Neural cell (in vitro differentiated cells): Measurements from ENCODE around the gene TFPI. TPM values are rescaled to one million over a fixed set of nuclear protein-coding genes. Genes with fewer than 3 reads are reported as not detected.

Experiments used
- H2AFZ ChIP-seq: fragments of 200-600, 300-800 bp; sonication (generic), shearing (Covaris generic); 2 replicates; pipeline ENCODE4 v1.6.0; 2014; ENCODE audit warnings: low read depth, mild to moderate bottlenecking, antibody characterized with exemption, low read length, moderate library complexity
- H3F3A ChIP-seq: fragments of 200-600 bp; shearing (Covaris generic); 2 replicates; pipeline ENCODE4 v1.6.1; 2016; ENCODE audit warnings: mild to moderate bottlenecking, moderate library complexity, mixed read lengths, antibody characterized with exemption, low read length; ENCODE audit not compliant: insufficient read depth, poor library complexity, severe bottlenecking
- H3K27ac ChIP-seq: fragments of 200-600, 300-800 bp; sonication (generic), shearing (Covaris generic); 2 replicates; pipeline ENCODE4 v1.5.1; 2014; ENCODE audit warnings: mild to moderate bottlenecking, low read length, moderate library complexity
- H3K27me3 ChIP-seq: fragments of 300-800, 200-600 bp; sonication (generic), shearing (Covaris generic); 2 replicates; pipeline ENCODE4 v1.6.0; 2014; ENCODE audit warnings: mild to moderate bottlenecking, low read depth, low read length, moderate library complexity; ENCODE audit not compliant: insufficient read depth
- H3K36me3 ChIP-seq: fragments of 300-800, 200-600 bp; sonication (generic), shearing (Covaris generic); 2 replicates; pipeline ENCODE4 v1.5.1; 2014; ENCODE audit warnings: mild to moderate bottlenecking, antibody characterized with exemption, low read length, moderate library complexity; ENCODE audit not compliant: insufficient read depth
- H3K4me2 ChIP-seq: fragments of 300-800, 200-600 bp; sonication (generic), shearing (Covaris generic); 2 replicates; pipeline ENCODE4 v1.6.0; 2014; ENCODE audit warnings: mild to moderate bottlenecking, low read length
- H3K4me3 ChIP-seq: fragments of 300-800, 200-600 bp; sonication (generic), shearing (Covaris generic); 2 replicates; pipeline ENCODE4 v1.5.1; 2014; ENCODE audit warnings: mild to moderate bottlenecking, low read length, moderate library complexity
- H3K79me2 ChIP-seq: fragments of 200-600 bp; shearing (Covaris generic); replicated peaks from 2 replicates; pipeline ENCODE4 v1.6.0; 2014; ENCODE audit warnings: mild to moderate bottlenecking, low read length, moderate library complexity; ENCODE audit not compliant: insufficient read depth
- H3K9ac ChIP-seq: fragments of 300-800, 200-600 bp; sonication (generic), shearing (Covaris generic); 2 replicates; pipeline ENCODE4 v1.6.1; 2016; ENCODE audit warnings: mild to moderate bottlenecking, low read length, mixed read lengths
- H3K9me2 ChIP-seq: fragments of 200-600 bp; shearing (Covaris generic); 2 replicates; pipeline ENCODE4 v1.6.1; 2016; ENCODE audit warnings: mild to moderate bottlenecking, low read length, mixed read lengths; ENCODE audit not compliant: insufficient read depth
- H3K9me3 ChIP-seq: fragments of 200-600, 300-800 bp; sonication (generic), shearing (Covaris generic); 2 replicates; pipeline ENCODE4 v1.6.1; 2016; ENCODE audit warnings: mild to moderate bottlenecking, mixed run types, low read length, moderate library complexity, mixed read lengths
- H4K20me1 ChIP-seq: fragments of 200-600 bp; shearing (Covaris generic); 2 replicates; pipeline ENCODE4 v1.6.1; 2016; ENCODE audit warnings: mild to moderate bottlenecking, mixed run types; ENCODE audit not compliant: insufficient read depth
- CTCF ChIP-seq: fragments of 450-650 bp; IDR thresholded peaks from 2 replicates; pipeline ENCODE4 v1.5.1; 2014; ENCODE audit warnings: antibody characterized with exemption, mild to moderate bottlenecking, moderate library complexity; ENCODE audit not compliant: poor library complexity, severe bottlenecking
- EP300 ChIP-seq: fragments of 450-650 bp; conservative IDR thresholded peaks from 2 replicates; pipeline ENCODE4 v1.6.1; 2014; ENCODE audit warnings: antibody characterized with exemption, mild to moderate bottlenecking, moderate library complexity; ENCODE audit not compliant: poor library complexity, severe bottlenecking
- RAD21 ChIP-seq: fragments of 450-650 bp; conservative IDR thresholded peaks from 2 replicates; pipeline ENCODE4 v1.6.1; 2014; ENCODE audit warnings: antibody characterized with exemption, mild to moderate bottlenecking, moderate library complexity
- REST ChIP-seq: IDR thresholded peaks from 2 replicates; pipeline ENCODE4 v1.6.1; 2012; ENCODE audit warnings: borderline replicate concordance
- SMC3 ChIP-seq: fragments of 450-650 bp; conservative IDR thresholded peaks from 2 replicates; pipeline ENCODE4 v1.6.1; 2014; ENCODE audit warnings: antibody characterized with exemption, mild to moderate bottlenecking, moderate library complexity; ENCODE audit not compliant: poor library complexity
- TAF1 ChIP-seq: IDR thresholded peaks from 2 replicates; pipeline ENCODE4 v1.6.1; 2012; ENCODE audit warnings: low read depth
- polyA plus RNA-seq: library from polyadenylated mRNA; depleted of rRNA; stranded (reverse); fragments of >200 nt; gene quantifications from 2 replicates; pipeline ENCODE4 v1.2.3, GENCODE V29; 2014

TFPI gene
- polyA plus RNA-seq, 1 donor from 2014 or later = 0.51 TPM

- no peaks in the 10 kb centered on the region for H3K27me3 ChIP-seq
- no peak overlapping the region for H3K27ac ChIP-seq
- H4K20me1 ChIP-seq = no peaks in the 10 kb centered on the region
- H2AFZ ChIP-seq = no peak overlapping the region
- H3F3A ChIP-seq = no peaks in the 10 kb centered on the region
- H3K9me2 ChIP-seq = no peaks in the 10 kb centered on the region
- H3K79me2 ChIP-seq = no peaks in the 10 kb centered on the region
- H3K9me3 ChIP-seq = no peaks in the 10 kb centered on the region
- H3K4me2 ChIP-seq = no peak overlapping the region
- H3K36me3 ChIP-seq = no peaks in the 10 kb centered on the region
- peak; percentile 29 for TF ChIP-seq CTCF
- TF ChIP-seq EP300 = no peak
- TF ChIP-seq SMC3 = peak; percentile 11
- no peak overlapping the region for H3K4me3 ChIP-seq
- no peak overlapping the region for H3K9ac ChIP-seq
Measured at GRCh38 chr2:187500585-187501359, 53.5 kb downstream of the TFPI start.

- Histone ChIP-seq H3K36me3 (no peaks in the 10 kb centered on the region), H2AFZ (no peak overlapping the region), H3K9ac (no peak overlapping the region), H4K20me1 (no peaks in the 10 kb centered on the region), H3K4me2 (no peak overlapping the region), H3K27me3 (no peaks in the 10 kb centered on the region), H3K9me3 (no peaks in the 10 kb centered on the region), H3K79me2 (no peaks in the 10 kb centered on the region), H3K4me3 (no peak overlapping the region), H3K9me2 (no peaks in the 10 kb centered on the region), H3K27ac (no peak overlapping the region), H3F3A (no peaks in the 10 kb centered on the region)
- TF ChIP-seq SMC3 (peak; percentile 95), RAD21 (peak; percentile 93), CTCF (peak; percentile 86), REST (no peak), TAF1 (no peak)
Measured at GRCh38 chr2:187499941-187500532, 54.2 kb downstream of the TFPI start.
